OCI-LY3 (cell line): ENCODE data around the gene APOL5.

Experiments used
- H2AFZ ChIP-seq: fragments of 200-600, 300-600 bp; shearing (Covaris generic); 2 replicates; pipeline ENCODE4 v1.6.0; 2014; ENCODE audit warnings: antibody characterized with exemption, low read depth, low read length
- H3K27ac ChIP-seq: fragments of 200-600, 300-600 bp; sonication (generic); 2 replicates; pipeline ENCODE4 v1.5.1; 2014; ENCODE audit warnings: mild to moderate bottlenecking, low read length, moderate library complexity, mixed read lengths
- H3K27me3 ChIP-seq: fragments of 200-600, 300-600 bp; sonication (generic); 2 replicates; pipeline ENCODE4 v1.6.1; 2014; ENCODE audit warnings: low read depth, low read length, mixed read lengths
- H3K36me3 ChIP-seq: fragments of 200-600, 300-600 bp; sonication (generic); replicated peaks from 2 replicates; pipeline ENCODE3; 2014; ENCODE audit warnings: low read depth, low read length, mixed read lengths
- H3K4me1 ChIP-seq: fragments of 300-600, 200-600 bp; sonication (generic); 2 replicates; pipeline ENCODE4 v1.6.1; 2014; ENCODE audit warnings: low read length, mixed read lengths
- H3K4me2 ChIP-seq: fragments of 200-600, 300-600 bp; sonication (generic); 2 replicates; pipeline ENCODE4 v1.6.1; 2014; ENCODE audit warnings: low read length, mixed read lengths
- H3K4me3 ChIP-seq: fragments of 300-600, 200-600 bp; sonication (generic); 2 replicates; pipeline ENCODE4 v1.5.1; 2014; ENCODE audit warnings: antibody characterized with exemption, mild to moderate bottlenecking, low read length, moderate library complexity
- H3K79me2 ChIP-seq: fragments of 300-600, 200-600 bp; shearing (Covaris generic); 2 replicates; pipeline ENCODE4 v1.6.1; 2014; ENCODE audit warnings: mild to moderate bottlenecking, low read length, mixed read lengths
- H3K9ac ChIP-seq: fragments of 300-600, 200-600 bp; shearing (Covaris generic); 2 replicates; pipeline ENCODE4 v1.6.0; 2014; ENCODE audit warnings: mild to moderate bottlenecking, low read length, moderate library complexity
- H3K9me3 ChIP-seq: fragments of 200-600, 300-600 bp; shearing (Covaris generic); 2 replicates; pipeline ENCODE4 v1.6.1; 2014; ENCODE audit warnings: low read length, mixed read lengths; ENCODE audit not compliant: insufficient read depth
- H4K20me1 ChIP-seq: fragments of 200-600, 300-600 bp; sonication (generic); 2 replicates; pipeline ENCODE4 v1.6.1; 2016; ENCODE audit warnings: low read length, mixed read lengths; ENCODE audit not compliant: insufficient read depth
- EZH2phosphoT487 ChIP-seq: fragments of 200-600 bp; shearing (Covaris generic); IDR thresholded peaks from 2 replicates; pipeline ENCODE4 v1.6.1; 2018; ENCODE audit warnings: antibody characterized with exemption, mixed run types, low read depth
- TF ChIP-seq, protein P1 (sequence below): fragments of 200-600, 300-600 bp; sonication (generic); IDR thresholded peaks from 2 replicates; pipeline ENCODE4 v1.5.1; 2014; ENCODE audit warnings: antibody characterized with exemption, low read length, low read depth

APOL5 gene

GRCh38 chr22:35752006-35752862 is 34.6 kb downstream of the APOL5 start:
- Histone ChIP-seq H2AFZ (no peak overlapping the region), H3K9me3 (peaks cover 6% of the 10 kb centered on the region; the same call in 1 of the 2 replicates), H3K4me3 (no peak overlapping the region), H3K27ac (no peak overlapping the region), H3K36me3 (no peaks in the 10 kb centered on the region), H3K4me1 (peaks cover 13% of the 10 kb centered on the region), H3K27me3 (peaks cover 72% of the 10 kb centered on the region), H3K4me2 (no peak overlapping the region), H3K79me2 (no peaks in the 10 kb centered on the region), H4K20me1 (no peaks in the 10 kb centered on the region), H3K9ac (no peak overlapping the region)
- TF ChIP-seq EZH2phosphoT487: no peak
- TF ChIP-seq, protein P1, sequence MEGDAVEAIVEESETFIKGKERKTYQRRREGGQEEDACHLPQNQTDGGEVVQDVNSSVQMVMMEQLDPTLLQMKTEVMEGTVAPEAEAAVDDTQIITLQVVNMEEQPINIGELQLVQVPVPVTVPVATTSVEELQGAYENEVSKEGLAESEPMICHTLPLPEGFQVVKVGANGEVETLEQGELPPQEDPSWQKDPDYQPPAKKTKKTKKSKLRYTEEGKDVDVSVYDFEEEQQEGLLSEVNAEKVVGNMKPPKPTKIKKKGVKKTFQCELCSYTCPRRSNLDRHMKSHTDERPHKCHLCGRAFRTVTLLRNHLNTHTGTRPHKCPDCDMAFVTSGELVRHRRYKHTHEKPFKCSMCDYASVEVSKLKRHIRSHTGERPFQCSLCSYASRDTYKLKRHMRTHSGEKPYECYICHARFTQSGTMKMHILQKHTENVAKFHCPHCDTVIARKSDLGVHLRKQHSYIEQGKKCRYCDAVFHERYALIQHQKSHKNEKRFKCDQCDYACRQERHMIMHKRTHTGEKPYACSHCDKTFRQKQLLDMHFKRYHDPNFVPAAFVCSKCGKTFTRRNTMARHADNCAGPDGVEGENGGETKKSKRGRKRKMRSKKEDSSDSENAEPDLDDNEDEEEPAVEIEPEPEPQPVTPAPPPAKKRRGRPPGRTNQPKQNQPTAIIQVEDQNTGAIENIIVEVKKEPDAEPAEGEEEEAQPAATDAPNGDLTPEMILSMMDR: no peak

- H3K4me1 ChIP-seq: peaks cover 13% of the 10 kb centered on the region
- H3K27me3 ChIP-seq: peaks cover 73% of the 10 kb centered on the region
- TF ChIP-seq, protein P1: no peak
- no peak for TF ChIP-seq EZH2phosphoT487
- no peak overlapping the region for H3K4me2 ChIP-seq
- H4K20me1 ChIP-seq: no peaks in the 10 kb centered on the region
- no peak overlapping the region for H3K9ac ChIP-seq
- H2AFZ ChIP-seq: no peak overlapping the region
- no peak overlapping the region for H3K27ac ChIP-seq
- peaks cover 6% of the 10 kb centered on the region; the same call in 1 of the 2 replicates for H3K9me3 ChIP-seq
- no peaks in the 10 kb centered on the region for H3K36me3 ChIP-seq
- no peaks in the 10 kb centered on the region for H3K79me2 ChIP-seq
- H3K4me3 ChIP-seq: no peak overlapping the region
Observed at GRCh38 chr22:35752863-35753189, 35.2 kb downstream of the APOL5 start.

DNA sequence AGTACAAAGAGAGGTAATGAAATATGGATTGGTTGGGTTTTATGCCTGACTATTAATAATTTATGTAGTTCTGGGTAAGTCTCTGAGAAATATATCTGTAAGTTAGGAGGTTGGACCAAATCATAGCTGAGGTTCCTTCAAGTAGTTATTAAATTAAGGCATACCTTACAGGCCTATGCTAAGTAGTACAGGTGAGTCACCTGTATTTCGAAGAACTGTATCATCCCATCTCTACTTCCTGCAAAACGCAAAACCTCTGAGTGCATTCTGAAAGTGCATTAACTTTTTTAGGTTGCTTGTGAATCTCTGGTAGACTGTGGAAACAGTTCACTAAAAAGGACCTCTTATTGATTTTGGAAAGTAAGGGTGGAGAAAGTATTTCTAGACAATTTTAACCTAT is 37.1 kb downstream of the APOL5 start:
- no peaks in the 10 kb centered on the region for H4K20me1 ChIP-seq
- no peak overlapping the region for H3K27ac ChIP-seq
- H3K27me3 ChIP-seq: peaks cover 67% of the 10 kb centered on the region
- no peak overlapping the region for H3K9ac ChIP-seq
- no peak overlapping the region for H3K4me3 ChIP-seq
- peaks cover 6% of the 10 kb centered on the region; the same call in 1 of the 2 replicates for H3K9me3 ChIP-seq
- no peaks in the 10 kb centered on the region for H3K79me2 ChIP-seq
- TF ChIP-seq, protein P1: no peak
- TF ChIP-seq EZH2phosphoT487: no peak
- H3K4me1 ChIP-seq: peaks cover 10% of the 10 kb centered on the region
- H3K4me2 ChIP-seq: no peak overlapping the region
- no peaks in the 10 kb centered on the region for H3K36me3 ChIP-seq
- H2AFZ ChIP-seq: no peak overlapping the region

- Histone ChIP-seq H3K4me3 (no peak overlapping the region), H3K9me3 (peaks cover 6% of the 10 kb centered on the region; the same call in 1 of the 2 replicates), H3K27me3 (peaks cover 62% of the 10 kb centered on the region), H3K27ac (no peak overlapping the region), H3K4me1 (peaks cover 6% of the 10 kb centered on the region; the same call in 1 of the 2 replicates), H4K20me1 (no peaks in the 10 kb centered on the region), H3K4me2 (no peak overlapping the region), H2AFZ (no peak overlapping the region), H3K79me2 (no peaks in the 10 kb centered on the region), H3K36me3 (no peaks in the 10 kb centered on the region), H3K9ac (no peak overlapping the region)
- TF ChIP-seq EZH2phosphoT487: no peak
- TF ChIP-seq, protein P1: no peak
Observed at GRCh38 chr22:35756722-35757121, 39.0 kb downstream of the APOL5 start.
